NCI-H446 (cell line): ENCODE measurements around the gene MAGT1.
"Not testable (repeated sequence)": the region's sequence is repeated elsewhere in the genome, so short reads cannot be mapped to it uniquely, and the experiment has no call there.

ENCODE experiments used
- DNase-seq, 2 experiments: peaks; one replicate each; lab custom pipeline; 2025; lab: John Stamatoyannopoulos, UW

MAGT1 gene

GRCh38 chrX:77831544-77831943 is 63.7 kb downstream of the MAGT1 start:
- not testable (repeated sequence) for DNase-seq

- not testable (repeated sequence) for DNase-seq
Observed at GRCh38 chrX:77821989-77822388, 73.2 kb downstream of the MAGT1 start.

GRCh38 chrX:77820091-77820727 is 75.0 kb downstream of the MAGT1 start:
- DNase-seq = no peak

- DNase-seq = no peak
Observed at GRCh38 chrX:77814210-77814609, 81.0 kb downstream of the MAGT1 start.

GRCh38 chrX:77802201-77802600 is 93.0 kb downstream of the MAGT1 start:
- DNase-seq = no peak

- DNase-seq = no peak
Observed at GRCh38 chrX:77795124-77795523, 100.1 kb downstream of the MAGT1 start.

GRCh38 chrX:77793946-77794345 is 101.3 kb downstream of the MAGT1 start:
- no peak for DNase-seq

GRCh38 chrX:77788050-77788449 is 107.2 kb downstream of the MAGT1 start:
- no peak for DNase-seq

- DNase-seq = no peak
Observed at GRCh38 chrX:77786365-77786680, 108.9 kb downstream of the MAGT1 start.

GRCh38 chrX:77785486-77786364 is 109.5 kb downstream of the MAGT1 start, which contains the start of gene ATRX:
Gene ATRX (minus strand): TSS chrX:77786216. CDS start chrX:77786001, 215 bp downstream.
- DNase-seq = peak; percentile 72 to 89

- no peak for DNase-seq
Observed at GRCh38 chrX:77779695-77780094, 115.5 kb downstream of the MAGT1 start.

GRCh38 chrX:77776659-77777058 is 118.6 kb downstream of the MAGT1 start:
- DNase-seq = no peak
